Measurements from ENCODE around the gene DNM2.
"Not testable (repeated sequence)": the region's sequence is repeated elsewhere in the genome, so short reads cannot be mapped to it uniquely, and the experiment has no call there.

DNM2 gene

DNA sequence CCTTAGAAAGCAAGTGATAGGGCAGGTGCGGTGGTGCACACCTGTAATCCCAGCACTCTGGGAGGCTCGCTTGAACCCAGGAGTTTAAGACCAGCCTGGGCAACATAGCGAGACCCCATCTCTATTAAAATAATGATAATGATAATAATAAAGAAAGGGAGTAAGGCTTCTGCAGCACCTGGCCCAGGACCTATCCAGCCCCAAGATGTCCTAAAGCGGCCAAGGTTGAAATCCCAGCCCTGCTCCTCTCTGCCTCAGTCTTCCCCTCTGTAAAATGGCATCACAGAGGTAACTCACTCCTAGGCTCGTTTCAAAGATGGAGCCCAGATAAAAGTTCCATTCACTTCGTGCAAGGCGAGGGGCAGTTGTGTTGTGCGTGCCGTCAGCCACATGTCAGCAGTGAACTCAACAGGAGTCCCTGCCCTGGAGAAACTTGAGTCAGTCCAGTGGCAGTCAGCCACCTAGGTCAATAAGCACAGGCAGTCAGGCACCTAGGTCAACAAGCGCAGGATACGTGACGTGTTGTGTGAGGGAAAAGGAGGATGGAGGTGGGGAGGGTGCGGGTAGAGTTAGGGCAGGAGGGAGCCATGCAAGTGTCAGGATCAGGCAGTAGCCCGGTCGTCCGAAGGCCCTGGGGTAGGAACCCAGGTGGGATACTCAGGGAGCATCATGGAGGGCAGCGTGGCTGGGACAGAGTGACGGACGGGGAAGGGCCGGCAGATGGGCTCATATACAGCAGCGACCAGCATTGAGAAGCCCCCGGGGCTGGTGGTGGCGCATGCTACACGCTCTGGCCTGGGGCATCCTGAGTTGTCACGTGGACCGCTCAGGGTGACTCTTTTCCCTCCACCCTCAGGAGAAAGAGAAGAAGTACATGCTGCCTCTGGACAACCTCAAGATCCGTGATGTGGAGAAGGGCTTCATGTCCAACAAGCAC lies 101.5 kb downstream of the DNM2 start:
- DNase-seq, result no peak

GRCh38 chr19:10820173-10820572 lies 102.3 kb downstream of the DNM2 start:
- no peak for DNase-seq

DNA sequence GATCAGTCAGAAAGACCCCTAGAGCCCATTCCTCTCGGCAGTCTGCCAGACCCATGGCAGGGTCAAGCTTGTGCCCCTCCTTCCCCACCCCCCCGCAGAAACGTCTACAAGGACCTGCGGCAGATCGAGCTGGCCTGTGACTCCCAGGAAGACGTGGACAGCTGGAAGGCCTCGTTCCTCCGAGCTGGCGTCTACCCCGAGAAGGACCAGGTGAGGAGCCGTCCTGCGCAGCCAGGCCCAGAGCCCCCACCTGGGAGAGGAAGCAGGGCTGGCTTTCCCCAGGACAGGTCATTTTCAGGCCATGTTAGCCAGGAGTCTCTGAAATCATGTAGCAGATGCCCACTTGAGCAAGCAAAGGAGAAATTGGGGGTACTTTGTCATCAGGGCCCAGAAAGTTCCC lies 105.8 kb downstream of the DNM2 start:
- no peak for DNase-seq

DNA sequence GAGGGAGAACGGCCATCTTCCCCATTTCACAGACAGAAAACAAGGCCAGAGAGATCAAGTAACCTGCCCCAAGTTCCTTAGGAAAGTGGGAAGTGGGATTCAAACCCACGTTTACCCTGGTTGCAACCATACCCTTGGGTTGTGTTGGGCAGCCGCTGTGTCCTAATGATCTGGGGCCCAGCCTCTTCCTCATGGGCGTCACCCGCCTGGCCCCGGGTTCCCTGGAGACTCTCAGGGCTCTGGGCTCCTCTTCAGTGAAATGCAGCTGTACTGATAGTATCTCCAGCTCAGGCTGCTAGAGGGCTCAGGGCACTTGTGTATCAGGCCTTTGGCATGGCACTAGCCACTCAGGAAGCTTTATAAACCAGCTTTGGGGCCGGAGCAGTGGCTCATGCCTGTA lies 108.4 kb downstream of the DNM2 start:
- DNase-seq, result no peak

- no peak for DNase-seq
Measured at GRCh38 chr19:10826846-10827245, 109.0 kb downstream of the DNM2 start.

DNA sequence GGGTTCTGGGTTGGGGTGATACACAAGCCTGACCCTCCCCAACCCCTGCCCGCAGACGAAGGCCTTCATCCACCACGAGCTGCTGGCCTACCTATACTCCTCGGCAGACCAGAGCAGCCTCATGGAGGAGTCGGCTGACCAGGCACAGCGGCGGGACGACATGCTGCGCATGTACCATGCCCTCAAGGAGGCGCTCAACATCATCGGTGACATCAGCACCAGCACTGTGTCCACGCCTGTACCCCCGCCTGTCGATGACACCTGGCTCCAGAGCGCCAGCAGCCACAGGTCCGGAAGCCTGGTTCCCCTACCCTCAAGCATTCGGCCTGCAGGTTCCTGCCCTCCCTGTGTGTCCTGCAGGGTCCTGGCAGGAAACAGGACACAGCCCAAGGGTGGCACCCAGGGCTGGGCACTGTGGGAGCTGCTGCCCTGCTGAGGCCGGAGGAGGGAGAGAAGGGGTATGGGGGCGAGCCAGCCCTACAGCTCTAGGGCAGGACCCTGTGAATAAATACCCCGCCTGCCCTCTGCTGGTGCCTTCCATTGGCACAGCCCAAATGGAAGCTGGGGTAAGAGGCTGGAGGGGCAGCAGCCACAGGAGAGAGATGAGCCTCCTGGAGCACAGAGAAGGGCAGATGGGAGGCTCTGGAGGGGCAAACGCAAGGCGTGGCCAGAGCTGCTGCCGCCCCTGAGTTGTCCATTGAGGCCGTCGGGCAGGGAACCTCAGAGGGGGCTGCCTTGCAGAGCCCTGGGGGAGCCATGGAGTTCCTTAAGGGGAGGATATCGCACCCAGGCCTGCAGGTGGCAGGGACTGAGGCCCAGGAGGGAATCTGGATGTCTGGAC lies 111.3 kb downstream of the DNM2 start:
- no peak for DNase-seq

DNA sequence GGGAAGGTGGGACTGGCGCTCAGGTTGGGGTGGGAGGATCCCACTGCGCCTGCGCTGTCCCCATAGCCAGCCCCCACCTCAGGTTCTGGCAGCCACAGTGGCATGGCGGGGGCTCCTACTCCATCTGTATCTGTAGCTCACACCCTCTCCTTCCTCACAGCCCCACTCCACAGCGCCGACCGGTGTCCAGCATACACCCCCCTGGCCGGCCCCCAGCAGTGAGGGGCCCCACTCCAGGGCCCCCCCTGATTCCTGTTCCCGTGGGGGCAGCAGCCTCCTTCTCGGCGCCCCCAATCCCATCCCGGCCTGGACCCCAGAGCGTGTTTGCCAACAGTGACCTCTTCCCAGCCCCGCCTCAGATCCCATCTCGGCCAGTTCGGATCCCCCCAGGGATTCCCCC lies 112.1 kb downstream of the DNM2 start:
- DNase-seq, result no peak

GRCh38 chr19:10830370-10830769 lies 112.5 kb downstream of the DNM2 start:
- no peak for DNase-seq

DNA sequence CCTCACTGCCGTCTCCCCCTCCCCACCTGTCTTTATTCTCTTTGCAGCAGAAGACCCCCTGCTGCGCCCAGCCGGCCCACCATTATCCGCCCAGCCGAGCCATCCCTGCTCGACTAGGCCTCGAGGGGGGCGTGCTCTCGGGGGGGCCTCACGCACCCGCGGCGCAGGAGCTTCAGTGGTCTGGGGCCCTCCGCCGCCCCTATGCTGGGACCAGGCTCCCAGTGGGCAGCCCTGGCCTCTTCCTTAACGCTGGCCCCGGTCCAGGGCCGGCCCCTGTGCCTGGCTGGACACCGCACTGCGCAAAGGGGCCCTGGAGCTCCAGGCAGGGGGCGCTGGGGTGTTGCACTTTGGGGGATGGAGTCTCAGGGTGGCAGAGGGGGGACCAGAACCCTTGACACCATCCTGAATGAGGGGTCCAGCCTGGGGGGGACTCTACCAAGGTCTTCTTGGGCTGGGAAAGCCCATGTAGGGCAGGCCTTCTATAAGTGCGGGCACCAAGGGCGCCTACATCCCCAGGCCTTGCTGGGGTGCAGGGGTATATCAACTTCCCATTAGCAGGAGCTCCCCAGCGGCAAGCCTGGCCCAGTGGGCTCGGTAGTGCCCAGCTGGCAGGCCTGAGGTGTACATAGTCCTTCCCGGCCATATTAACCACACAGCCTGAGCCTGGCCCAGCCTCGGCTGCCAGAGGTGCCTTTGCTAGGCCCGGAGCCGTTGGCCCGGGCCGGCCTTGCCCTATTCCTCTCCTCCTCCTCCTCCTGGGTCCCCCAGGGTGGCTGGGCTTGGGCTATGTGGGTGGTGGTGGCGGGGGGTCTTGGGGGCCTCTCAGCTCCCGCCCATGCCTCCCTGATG lies 113.3 kb downstream of the DNM2 start:
- DNase-seq, result no peak

DNA sequence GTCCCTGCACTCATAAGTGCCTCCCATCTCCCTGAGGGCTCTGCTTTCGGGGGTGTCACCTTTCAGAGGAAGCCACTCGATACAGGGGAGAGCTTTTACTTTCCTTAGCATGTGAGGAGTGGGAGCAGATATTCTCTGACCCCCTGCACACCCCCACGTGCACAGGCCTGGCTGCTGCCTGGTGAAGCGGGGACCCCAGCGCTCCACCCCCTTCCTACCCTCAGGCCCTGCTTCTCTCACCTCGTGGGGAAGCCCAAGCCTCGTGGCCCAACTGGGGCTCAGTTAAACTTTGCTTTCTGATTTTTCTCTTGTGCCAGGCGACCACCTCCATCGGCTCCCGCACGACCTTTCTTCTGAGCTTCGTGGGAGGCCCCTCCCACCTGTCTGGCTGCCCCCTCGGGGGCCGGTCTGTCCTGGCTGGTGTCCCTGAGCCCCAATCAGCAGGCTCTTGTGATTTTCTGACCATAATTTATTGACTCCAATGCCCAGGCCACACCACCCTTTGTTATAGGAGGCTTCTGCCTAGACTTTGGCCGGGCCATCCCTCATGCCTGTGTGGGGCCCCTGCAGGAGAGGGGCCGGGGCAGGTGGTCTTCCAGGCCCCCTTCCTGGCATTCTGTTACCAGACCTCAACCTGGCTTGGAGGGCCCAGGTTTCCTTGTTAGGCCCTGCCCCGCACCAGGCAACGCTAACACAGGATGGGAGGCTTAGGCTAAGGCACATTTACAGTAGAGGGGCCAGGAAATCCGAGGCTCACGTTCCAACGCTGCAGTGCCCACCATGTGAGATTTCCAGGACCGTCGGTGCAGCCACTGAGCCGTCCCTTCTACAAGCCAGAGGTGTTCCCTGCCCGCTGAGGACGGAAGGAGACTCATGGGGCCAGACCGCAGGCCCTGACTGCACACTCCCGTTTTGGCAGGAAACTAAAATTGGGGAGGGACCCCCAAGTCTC lies 114.4 kb downstream of the DNM2 start:
- DNase-seq, result no peak

DNA sequence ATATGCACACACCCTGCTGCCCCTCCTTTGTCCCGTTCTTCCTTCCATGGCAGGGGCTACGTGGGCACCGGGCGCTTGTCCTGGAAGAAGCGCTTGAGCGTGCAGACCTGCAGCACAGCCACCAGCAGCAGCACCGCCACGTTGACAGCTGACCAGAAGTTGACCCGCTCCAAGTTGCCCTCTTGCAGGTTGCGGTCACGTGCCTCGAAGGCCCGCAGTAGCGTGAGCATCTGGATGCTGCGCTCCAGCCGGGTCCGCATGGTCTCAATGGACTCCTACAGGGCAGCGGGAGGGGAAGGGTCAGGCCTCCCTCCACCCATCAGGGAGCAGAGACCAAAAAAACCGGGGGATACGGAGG lies 115.0 kb downstream of the DNM2 start:
- no peak for DNase-seq

DNA sequence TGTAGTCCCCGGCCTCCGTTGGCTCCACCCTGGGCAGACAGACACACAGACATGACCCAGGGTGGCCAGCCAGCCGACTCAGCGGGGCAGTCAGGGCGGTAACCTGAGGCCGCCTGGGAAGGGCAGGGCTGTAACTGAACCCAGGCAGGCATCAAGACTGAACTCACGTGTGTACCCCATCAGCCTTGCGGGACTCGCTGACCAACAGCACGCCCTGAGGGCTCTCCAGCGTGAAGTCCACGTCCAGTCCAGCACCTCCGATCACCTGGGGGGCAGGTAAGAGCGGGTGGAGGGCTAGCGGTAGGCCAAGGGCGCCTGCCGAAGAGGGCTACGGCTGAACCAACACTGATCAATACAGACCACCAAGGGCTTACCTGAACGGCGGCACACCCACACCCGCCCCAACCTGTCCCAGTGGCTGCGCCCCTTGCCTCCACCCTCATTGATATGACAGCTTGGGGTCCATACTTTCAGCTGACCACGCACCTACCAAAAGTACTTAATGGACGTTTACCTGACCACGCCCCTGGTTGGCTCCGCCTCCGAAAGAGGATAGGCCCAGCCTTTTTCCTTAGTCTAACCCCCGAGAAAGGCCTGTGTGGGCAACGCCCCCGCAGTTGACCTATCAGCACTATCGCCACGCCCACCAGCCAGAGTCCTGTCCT lies 117.3 kb downstream of the DNM2 start:
- DNase-seq, result no peak

DNA sequence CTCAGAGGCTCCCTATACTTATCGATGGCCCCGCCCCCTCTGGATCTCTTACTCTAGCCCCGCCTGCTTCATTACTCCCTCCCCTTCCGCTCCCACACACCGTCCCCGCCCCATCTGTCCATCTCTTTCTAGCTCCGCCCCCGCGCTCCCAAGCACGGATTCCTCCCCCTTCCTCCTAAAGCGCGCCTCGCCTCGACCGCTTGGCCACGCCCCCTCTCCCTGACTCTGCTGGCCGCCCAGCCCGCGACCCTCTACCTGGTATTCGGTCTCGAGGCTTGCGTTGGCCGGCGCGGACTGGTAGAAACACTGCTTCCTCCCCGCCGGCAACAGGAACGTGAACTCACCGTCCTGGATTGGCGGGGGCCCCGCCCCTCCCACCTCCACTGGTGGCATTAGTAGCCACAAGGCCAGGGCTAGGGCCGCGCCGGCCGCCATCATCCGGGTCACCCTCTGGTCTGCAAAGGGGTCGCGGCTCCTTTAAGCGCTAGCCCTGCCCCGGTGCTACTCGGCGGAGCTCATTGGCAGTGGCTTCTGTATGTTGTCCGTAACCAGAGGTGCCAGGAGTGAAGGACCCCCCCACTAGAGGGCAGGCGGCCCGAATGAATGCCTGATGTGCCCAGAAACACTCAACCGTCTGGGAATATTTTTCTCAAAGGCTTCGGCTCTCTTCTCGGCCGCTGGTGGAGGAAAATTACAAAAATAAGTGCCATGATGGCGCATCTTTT lies 118.0 kb downstream of the DNM2 start, which contains the start of gene TMED1:
TSS of gene TMED1 (minus strand) at position 459 of the 725 bp plus-strand sequence. CDS start at position 438, 21 bp downstream.
- peak; percentile 99 for DNase-seq

DNA sequence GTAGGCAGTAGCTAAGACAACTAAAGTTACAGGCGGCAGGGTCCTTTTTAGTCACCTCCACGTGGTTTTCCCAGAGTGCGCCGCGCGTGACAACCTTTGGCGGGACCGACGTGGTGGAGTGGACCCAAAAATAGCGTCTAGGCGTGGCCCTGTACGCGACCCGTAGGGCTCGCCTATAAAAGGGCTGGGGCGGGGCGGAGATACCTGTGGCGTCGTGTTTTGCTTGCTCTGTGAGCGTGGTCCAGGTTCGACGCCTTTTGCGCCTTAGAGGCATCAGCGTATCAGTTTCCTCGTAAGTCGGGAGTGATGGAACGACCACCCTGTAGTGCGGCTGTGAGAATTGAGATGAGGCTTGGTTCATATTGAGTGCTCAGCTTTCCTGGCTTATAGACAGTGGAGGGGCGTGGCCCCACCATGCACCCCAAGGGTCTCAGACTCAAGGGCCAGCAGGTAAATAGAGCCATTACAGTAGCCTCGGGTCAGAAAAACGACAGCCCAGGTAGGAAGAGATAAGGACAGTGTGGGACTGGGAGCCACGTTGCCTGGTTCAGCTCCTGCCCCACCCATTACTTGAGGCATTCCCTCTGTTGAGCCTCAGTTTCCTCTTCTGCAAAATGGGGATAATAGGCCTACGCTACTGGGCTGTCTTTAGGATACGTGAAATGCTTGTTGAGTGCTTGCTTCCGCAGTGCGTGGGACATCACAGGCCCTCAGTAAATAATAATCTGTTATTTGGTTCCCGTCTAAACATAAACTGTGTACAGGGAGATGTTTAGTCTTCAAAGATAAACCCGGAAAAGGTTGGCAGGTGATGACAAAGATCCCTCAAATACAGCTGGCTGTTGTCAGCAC lies 118.8 kb downstream of the DNM2 start:
- DNase-seq, result peak; percentile 90

- not testable (repeated sequence) for DNase-seq
Measured at GRCh38 chr19:10837649-10838048, 119.8 kb downstream of the DNM2 start.

DNA sequence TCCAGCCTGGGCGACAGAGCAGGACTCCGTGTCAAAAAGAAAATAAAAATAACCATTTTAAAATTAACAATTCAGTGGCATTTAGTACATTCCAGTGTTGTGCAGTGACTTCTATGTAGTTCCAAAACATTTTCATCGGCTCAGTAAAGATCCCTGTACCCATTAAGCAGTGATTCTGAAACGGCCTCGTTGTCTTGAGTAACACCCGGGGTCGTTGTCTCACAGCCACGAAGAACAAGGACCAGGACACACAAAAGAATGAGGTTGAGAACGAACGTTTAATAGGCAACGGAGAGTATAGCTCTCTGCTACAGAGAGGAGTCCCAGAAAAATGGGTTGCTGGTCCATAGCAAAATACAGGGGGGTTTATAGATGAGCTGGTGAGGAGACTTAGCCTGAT lies 120.5 kb downstream of the DNM2 start:
- no peak for DNase-seq

- no peak for DNase-seq
Measured at GRCh38 chr19:10839114-10840050, 121.5 kb downstream of the DNM2 start.

- DNase-seq, result no peak
Measured at GRCh38 chr19:10842788-10843187, 124.9 kb downstream of the DNM2 start.

All from stimulated activated CD4-positive, alpha-beta T cell treated with anti-CD3 and anti-CD28 coated beads, Interleukin-15, amount 100 ng/mL, for 24 hours (primary cell).